SK-N-SH treated with all-trans-retinoic acid at 6 μM for 48 hours (cell line): ENCODE measurements around the gene MCAT.

Source experiments
- BACH2 ChIP-seq: fragments of 250-450 bp; sonication (Bioruptor Pico); IDR thresholded peaks from 2 replicates; pipeline ENCODE4 v1.9.0; 2021; ENCODE audit warnings: mild to moderate bottlenecking, borderline replicate concordance
- ZC3H10 ChIP-seq: fragments of 250-450 bp; sonication (Bioruptor Pico); IDR thresholded peaks from 2 replicates; pipeline ENCODE4 v1.5.1; 2021; ENCODE audit warnings: mild to moderate bottlenecking, moderate library complexity
- ZNF565 ChIP-seq: fragments of 450-650 bp; formaldehyde crosslinking; conservative IDR thresholded peaks from 2 replicates; pipeline ENCODE4 v1.5.0; 2020; ENCODE audit warnings: low read depth, mild to moderate bottlenecking, moderate library complexity

DNA sequence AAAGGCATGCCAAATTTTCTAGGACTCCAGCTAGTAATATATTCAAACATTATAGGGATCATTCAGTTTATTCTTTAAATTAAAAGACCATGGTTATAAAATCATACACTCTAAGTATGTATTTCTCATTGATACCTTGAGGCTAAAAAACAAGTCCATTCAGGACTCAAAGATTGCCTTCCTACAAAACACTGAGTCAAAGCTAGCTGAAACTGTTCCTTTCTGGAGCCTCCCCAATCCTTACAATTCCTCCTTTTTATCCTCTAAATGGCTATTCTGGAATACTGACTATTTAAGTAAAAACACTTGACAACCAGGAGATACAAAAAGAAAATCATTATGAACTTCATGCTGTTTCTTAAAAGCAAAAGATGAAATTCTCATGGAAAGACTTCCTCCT lies 48.6 kb upstream of the MCAT start:
- TF ChIP-seq ZNF565 (CRISPR knock-in tag) (no peak), ZC3H10 (CRISPR knock-in tag) (no peak), BACH2 (CRISPR knock-in tag) (no peak)
